WTC11 (cell line): ENCODE measurements around the gene HENMT1. TPM values are rescaled to one million over a fixed set of nuclear protein-coding genes. Genes with fewer than 3 reads are reported as not detected.

ENCODE experiments used
- ATAC-seq: fragments of 200-7000 bp; cut with Tn5 transposase; 2 replicates; pipeline ENCODE4 v1.10.0; 2021; ENCODE audit warnings: mild to moderate bottlenecking, moderate library complexity
- CTCF ChIA-PET: fragments of 300-600 bp; sonication (Branson Sonifier 250); formaldehyde crosslinking; loops from one replicate; lab custom pipeline; 2021; ENCODE audit warnings: antibody characterized with exemption; lab: Charles Lee
- POLR2A ChIA-PET: fragments of 350-600 bp; sonication (Branson Sonifier 250); formaldehyde crosslinking; loops from one replicate; lab custom pipeline; 2021; ENCODE audit warnings: antibody characterized with exemption; lab: Charles Lee
- DNase-seq: peaks from one replicate; pipeline ENCODE4 v3.0.0; 2021; ENCODE audit warnings: low spot score
- H3K27ac Mint-ChIP-seq: 2 replicates; pipeline ENCODE4 v1.8.0; 2021; ENCODE audit warnings: mixed read lengths
- H3K27me3 Mint-ChIP-seq: 2 replicates; pipeline ENCODE4 v1.8.0; 2021; ENCODE audit warnings: low read depth, mild to moderate bottlenecking, moderate library complexity, mixed read lengths
- H3K36me3 Mint-ChIP-seq: 2 replicates; pipeline ENCODE4 v1.8.0; 2021; ENCODE audit warnings: mixed read lengths
- H3K4me1 Mint-ChIP-seq: 2 replicates; pipeline ENCODE4 v1.8.0; 2022; ENCODE audit warnings: mixed read lengths
- H3K4me3 Mint-ChIP-seq: 2 replicates; pipeline ENCODE4 v1.8.0; 2021; ENCODE audit warnings: mild to moderate bottlenecking, moderate library complexity, mixed read lengths
- H3K9me3 Mint-ChIP-seq: 2 replicates; pipeline ENCODE4 v1.8.0; 2021; ENCODE audit warnings: mixed read lengths
- AR ChIP-seq: fragments of 250-450 bp; sonication (Bioruptor Pico); IDR thresholded peaks from 2 replicates; pipeline ENCODE4 v1.9.0; 2021; ENCODE audit warnings: mild to moderate bottlenecking
- CBFB ChIP-seq: sonication (generic); formaldehyde crosslinking; IDR thresholded peaks from 2 replicates; pipeline ENCODE4 v1.8.1; 2022; ENCODE audit warnings: mild to moderate bottlenecking, low read depth, missing genetic modification reagents
- CTCF ChIP-seq: fragments of 200-600 bp; IDR thresholded peaks from 2 replicates; pipeline ENCODE4 v1.8.0; 2022; ENCODE audit warnings: antibody characterized with exemption
- IRF1 ChIP-seq: sonication (generic); formaldehyde crosslinking; IDR thresholded peaks from 2 replicates; pipeline ENCODE4 v1.8.0; 2023; ENCODE audit warnings: missing genetic modification reagents
- JUN ChIP-seq: sonication (generic); formaldehyde crosslinking; IDR thresholded peaks from 2 replicates; pipeline ENCODE4 v1.8.0; 2023; ENCODE audit warnings: mild to moderate bottlenecking, missing genetic modification reagents
- NFATC4 ChIP-seq: fragments of 250-450 bp; sonication (Bioruptor Pico); IDR thresholded peaks from 2 replicates; pipeline ENCODE4 v1.9.0; 2021; ENCODE audit warnings: mild to moderate bottlenecking
- NR1H2 ChIP-seq: sonication (generic); formaldehyde crosslinking; IDR thresholded peaks from 2 replicates; pipeline ENCODE4 v1.9.0; 2021; ENCODE audit warnings: mild to moderate bottlenecking, moderate library complexity, missing genetic modification reagents
- OVOL2 ChIP-seq: fragments of 250-450 bp; sonication (Bioruptor Pico); IDR thresholded peaks from 2 replicates; pipeline ENCODE4 v1.9.0; 2021; ENCODE audit warnings: mild to moderate bottlenecking, borderline replicate concordance
- PREB ChIP-seq: sonication (generic); formaldehyde crosslinking; IDR thresholded peaks from 2 replicates; pipeline ENCODE4 v1.8.1; 2022; ENCODE audit warnings: mild to moderate bottlenecking, missing genetic modification reagents, moderate library complexity, borderline replicate concordance
- PRRX2 ChIP-seq: fragments of 250-450 bp; sonication (Bioruptor Pico); IDR thresholded peaks from 2 replicates; pipeline ENCODE4 v1.8.0; 2021; ENCODE audit warnings: mild to moderate bottlenecking
- RORB ChIP-seq: fragments of 250-450 bp; sonication (Bioruptor Pico); IDR thresholded peaks from 2 replicates; pipeline ENCODE4 v1.9.0; 2021; ENCODE audit warnings: mild to moderate bottlenecking
- STAT6 ChIP-seq: sonication (generic); formaldehyde crosslinking; conservative IDR thresholded peaks from 2 replicates; pipeline ENCODE4 v1.8.1; 2023; ENCODE audit warnings: mild to moderate bottlenecking, low read depth, missing genetic modification reagents, moderate library complexity
- ZBTB21 ChIP-seq: sonication (generic); formaldehyde crosslinking; IDR thresholded peaks from 2 replicates; pipeline ENCODE4 v1.8.1; 2023; ENCODE audit warnings: mild to moderate bottlenecking, missing genetic modification reagents, borderline replicate concordance
- ZNF423 ChIP-seq: fragments of 250-450 bp; sonication (Bioruptor Pico); IDR thresholded peaks from 2 replicates; pipeline ENCODE4 v2.1.2; 2022; ENCODE audit warnings: mild to moderate bottlenecking, moderate library complexity
- ZSCAN18 ChIP-seq: fragments of 250-450 bp; sonication (Bioruptor Pico); IDR thresholded peaks from 2 replicates; pipeline ENCODE4 v2.1.2; 2022; ENCODE audit warnings: mild to moderate bottlenecking, moderate library complexity
- total RNA-seq: library from RNA; stranded (reverse); gene quantifications from 3 replicates; pipeline ENCODE4 v1.2.3, GENCODE V29; 2021

HENMT1 gene
- total RNA-seq, 1 experiment from 2014 or later: 4.7 TPM

GRCh38 chr1:108661030-108661609 is at the start of gene HENMT1 (continued):
- no peak for TF ChIP-seq NFATC4 (CRISPR knock-in tag)
- no peak for TF ChIP-seq OVOL2 (CRISPR knock-in tag)
- TF ChIP-seq STAT6 (CRISPR knock-in tag): peak; percentile 92
- TF ChIP-seq JUN (CRISPR knock-in tag): peak; percentile 95
- no peak for TF ChIP-seq RORB
- TF ChIP-seq CBFB (CRISPR knock-in tag): peak; percentile 89; the same call in 1 of the 2 replicates
- 0 out of 2 replicates have a peak, but pooled peaks have one; percentile 17 for TF ChIP-seq PREB
- peak; percentile 97 for TF ChIP-seq IRF1 (CRISPR knock-in tag)
- peak; percentile 63; the same call in 1 of the 2 replicates for TF ChIP-seq NR1H2 (CRISPR knock-in tag)
- no peak for TF ChIP-seq ZSCAN18 (CRISPR knock-in tag)
- TF ChIP-seq ZBTB21 (CRISPR knock-in tag): peak; percentile 96

GRCh38 chr1:108708691-108709660 is 48.1 kb upstream of the HENMT1 start:
- H3K4me3 Mint-ChIP-seq: no peak overlapping the region
- ATAC-seq (peak; percentile 79), DNase-seq (peak; percentile 72)
- ChIA-PET CTCF (interaction anchor here (0.7 to 1.7 kb wide), 4 partner anchors 12 to 64 kb away, joined by 3 to 7 read pairs (median 3); partner anchors contain the start of gene PRPF38B), POLR2A (interaction anchor here (0.6 kb wide), 1 partner anchor 206 kb away, joined by 3 read pairs; no protein-coding TSS in a partner anchor)
- no peaks in the 10 kb centered on the region for H3K27me3 Mint-ChIP-seq
- no peaks in the 10 kb centered on the region for H3K9me3 Mint-ChIP-seq
- H3K27ac Mint-ChIP-seq: no peak overlapping the region
- TF ChIP-seq PRRX2 (0 out of 2 replicates have a peak, but pooled peaks have one; percentile 31), AR (CRISPR knock-in tag) (no peak), CTCF (peak; percentile 42; the same call in 1 of the 2 replicates), ZNF423 (CRISPR knock-in tag) (0 out of 2 replicates have a peak, but pooled peaks have one; percentile 19)
- no peaks in the 10 kb centered on the region for H3K36me3 Mint-ChIP-seq
- peaks cover 7% of the 10 kb centered on the region for H3K4me1 Mint-ChIP-seq
